ENCODE measurements around the gene CYTH4.

GRCh38 chr22:37319469-37319868 is 37.2 kb downstream of the CYTH4 start:
- TF ChIP-seq EP300 (IDR thresholded peaks at IDR 0.05): no peak
- no peak for TF ChIP-seq POLR2A (IDR thresholded peaks at IDR 0.05; ENCODE audit: low read length)
- TF ChIP-seq, protein P1, sequence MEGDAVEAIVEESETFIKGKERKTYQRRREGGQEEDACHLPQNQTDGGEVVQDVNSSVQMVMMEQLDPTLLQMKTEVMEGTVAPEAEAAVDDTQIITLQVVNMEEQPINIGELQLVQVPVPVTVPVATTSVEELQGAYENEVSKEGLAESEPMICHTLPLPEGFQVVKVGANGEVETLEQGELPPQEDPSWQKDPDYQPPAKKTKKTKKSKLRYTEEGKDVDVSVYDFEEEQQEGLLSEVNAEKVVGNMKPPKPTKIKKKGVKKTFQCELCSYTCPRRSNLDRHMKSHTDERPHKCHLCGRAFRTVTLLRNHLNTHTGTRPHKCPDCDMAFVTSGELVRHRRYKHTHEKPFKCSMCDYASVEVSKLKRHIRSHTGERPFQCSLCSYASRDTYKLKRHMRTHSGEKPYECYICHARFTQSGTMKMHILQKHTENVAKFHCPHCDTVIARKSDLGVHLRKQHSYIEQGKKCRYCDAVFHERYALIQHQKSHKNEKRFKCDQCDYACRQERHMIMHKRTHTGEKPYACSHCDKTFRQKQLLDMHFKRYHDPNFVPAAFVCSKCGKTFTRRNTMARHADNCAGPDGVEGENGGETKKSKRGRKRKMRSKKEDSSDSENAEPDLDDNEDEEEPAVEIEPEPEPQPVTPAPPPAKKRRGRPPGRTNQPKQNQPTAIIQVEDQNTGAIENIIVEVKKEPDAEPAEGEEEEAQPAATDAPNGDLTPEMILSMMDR (IDR thresholded peaks at IDR 0.05): no peak
- no peak for TF ChIP-seq MAZ (IDR thresholded peaks at IDR 0.05; ENCODE audit: borderline replicate concordance, low read depth, low read length)
- TF ChIP-seq SMC3 (IDR thresholded peaks at IDR 0.05): no peak
- TF ChIP-seq MAX (IDR thresholded peaks at IDR 0.05): no peak
- TF ChIP-seq JUNB (IDR thresholded peaks at IDR 0.05): no peak
- no peak for TF ChIP-seq RARB (CRISPR knock-in tag; IDR thresholded peaks at IDR 0.05)
- TF ChIP-seq RAD21 (conservative IDR thresholded peaks at IDR 0.05 in 1 of 2, IDR thresholded peaks at IDR 0.05 in 1 of 2): no peak
